ENCODE results near the gene TTC7B.

- TF ChIP-seq, protein P1, sequence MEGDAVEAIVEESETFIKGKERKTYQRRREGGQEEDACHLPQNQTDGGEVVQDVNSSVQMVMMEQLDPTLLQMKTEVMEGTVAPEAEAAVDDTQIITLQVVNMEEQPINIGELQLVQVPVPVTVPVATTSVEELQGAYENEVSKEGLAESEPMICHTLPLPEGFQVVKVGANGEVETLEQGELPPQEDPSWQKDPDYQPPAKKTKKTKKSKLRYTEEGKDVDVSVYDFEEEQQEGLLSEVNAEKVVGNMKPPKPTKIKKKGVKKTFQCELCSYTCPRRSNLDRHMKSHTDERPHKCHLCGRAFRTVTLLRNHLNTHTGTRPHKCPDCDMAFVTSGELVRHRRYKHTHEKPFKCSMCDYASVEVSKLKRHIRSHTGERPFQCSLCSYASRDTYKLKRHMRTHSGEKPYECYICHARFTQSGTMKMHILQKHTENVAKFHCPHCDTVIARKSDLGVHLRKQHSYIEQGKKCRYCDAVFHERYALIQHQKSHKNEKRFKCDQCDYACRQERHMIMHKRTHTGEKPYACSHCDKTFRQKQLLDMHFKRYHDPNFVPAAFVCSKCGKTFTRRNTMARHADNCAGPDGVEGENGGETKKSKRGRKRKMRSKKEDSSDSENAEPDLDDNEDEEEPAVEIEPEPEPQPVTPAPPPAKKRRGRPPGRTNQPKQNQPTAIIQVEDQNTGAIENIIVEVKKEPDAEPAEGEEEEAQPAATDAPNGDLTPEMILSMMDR (IDR thresholded peaks at IDR 0.05) = no peak
- TF ChIP-seq POLR2A (IDR thresholded peaks at IDR 0.05) (no peak), POLR2AphosphoS5 (IDR thresholded peaks at IDR 0.05) (no peak), EP300 (IDR thresholded peaks at IDR 0.05; ENCODE audit: low read depth) (no peak)
Observed at GRCh38 chr14:90502760-90503159, 313.5 kb downstream of the TTC7B start.
